Testis (tissue), 3 donors: Measurements from ENCODE around the gene DDT. TPM values are rescaled to one million over a fixed set of nuclear protein-coding genes. Genes with fewer than 3 reads are reported as not detected.
"Not testable (repeated sequence)": the region's sequence is repeated elsewhere in the genome, so short reads cannot be mapped to it uniquely, and the experiment has no call there.

Experiments
- DNase-seq: peaks from one replicate; pipeline ENCODE4 v3.0.0-alpha.2; 2019
- H3K27ac ChIP-seq, 2 donors: fragments of 200-600 bp; sonication (generic); one replicate each; pipeline ENCODE4 v1.5.1; 2019
- H3K27me3 ChIP-seq: fragments of 200-600 bp; sonication (generic); one replicate; pipeline ENCODE4 v1.5.1; 2019
- H3K36me3 ChIP-seq: fragments of 200-600 bp; sonication (generic); one replicate; pipeline ENCODE4 v1.5.1; 2017; ENCODE audit warnings: low read depth; ENCODE audit errors: missing control alignments
- H3K4me1 ChIP-seq: fragments of 200-600 bp; sonication (generic); one replicate; pipeline ENCODE4 v1.5.1; 2019
- H3K4me3 ChIP-seq, 2 donors: fragments of 200-600 bp; sonication (generic); one replicate each; pipeline ENCODE4 v1.5.1; 2017 to 2019
- H3K9me3 ChIP-seq: fragments of 200-600 bp; sonication (generic); one replicate; pipeline ENCODE4 v1.5.1; 2017
- POLR2A ChIP-seq: fragments of 450-650 bp; IDR thresholded peaks from one replicate; pipeline ENCODE4 v1.6.1; 2017; ENCODE audit warnings: antibody characterized with exemption, mild to moderate bottlenecking, moderate library complexity
- WGBS, 2 donors: methylation state at CpG; one replicate each; pipeline ENCODE4 v1.1.5; 2018; 5-methylcytosine and 5-hydroxymethylcytosine counted together
- intact Hi-C: fragments of 100-400 bp; cut with DNase I; formaldehyde crosslinking; loops from one replicate; pipeline ENCODE4 v1.15.1; 2023; ENCODE audit warnings: low total_unique reads
- polyA plus RNA-seq: library from polyadenylated mRNA; stranded (reverse); fragments of 350-450 nt; fragmentation: Illumina TruSeq; extraction: RNeasy Lipid Tissue Mini Kit (QIAGEN cat#74804); gene quantifications from one replicate; pipeline ENCODE4 v1.2.3, GENCODE V29; 2014; ENCODE audit warnings: low read depth, low replicate concordance; ENCODE audit not compliant: insufficient read depth
- total RNA-seq, 2 donors: library from RNA; depleted of rRNA; stranded (reverse); fragments of >200 nt; gene quantifications; one replicate each; pipeline ENCODE4 v1.2.3, GENCODE V29; 2016
- TF ChIP-seq, protein P1 (sequence below), 3 experiments: fragments of 450-650 bp in 2 of 3; fragments of 200-600 bp in 1 of 3; sonication (generic) in 1 of 3; IDR thresholded peaks; one replicate each; pipeline ENCODE4 v1.5.1; 2016 to 2019; ENCODE audit warnings: antibody characterized with exemption in 3 of 3, mild to moderate bottlenecking in 2 of 3, moderate library complexity in 1 of 3

DDT gene
- total and polyA plus RNA-seq, 3 donors from 2014 or later, result 79.7 to 80.5 (median 80.0) TPM

DNA sequence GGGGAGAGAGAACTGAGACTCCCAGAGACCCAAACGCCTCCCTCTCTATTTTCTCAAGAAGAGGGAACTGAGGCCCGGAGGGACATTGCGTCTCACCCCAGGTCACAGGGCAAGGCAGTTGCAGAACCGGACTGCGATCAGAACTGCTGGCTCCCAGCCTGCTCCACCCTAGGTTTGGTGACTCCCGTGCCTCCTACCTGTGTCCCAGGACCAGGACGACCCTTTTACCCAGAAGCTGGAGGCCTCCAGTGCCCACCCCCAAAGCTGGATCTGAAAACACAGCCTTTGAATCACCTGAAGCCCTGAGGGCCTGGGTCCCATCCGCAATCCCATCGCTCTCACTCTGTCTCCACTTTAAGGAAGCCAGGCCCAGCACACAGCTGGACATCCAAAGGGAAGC is 29.6 kb upstream of the DDT start:
- intact Hi-C loops, result no loop called here
- H3K9me3 ChIP-seq, result no peaks in the 10 kb centered on the region
- TF ChIP-seq, protein P1, sequence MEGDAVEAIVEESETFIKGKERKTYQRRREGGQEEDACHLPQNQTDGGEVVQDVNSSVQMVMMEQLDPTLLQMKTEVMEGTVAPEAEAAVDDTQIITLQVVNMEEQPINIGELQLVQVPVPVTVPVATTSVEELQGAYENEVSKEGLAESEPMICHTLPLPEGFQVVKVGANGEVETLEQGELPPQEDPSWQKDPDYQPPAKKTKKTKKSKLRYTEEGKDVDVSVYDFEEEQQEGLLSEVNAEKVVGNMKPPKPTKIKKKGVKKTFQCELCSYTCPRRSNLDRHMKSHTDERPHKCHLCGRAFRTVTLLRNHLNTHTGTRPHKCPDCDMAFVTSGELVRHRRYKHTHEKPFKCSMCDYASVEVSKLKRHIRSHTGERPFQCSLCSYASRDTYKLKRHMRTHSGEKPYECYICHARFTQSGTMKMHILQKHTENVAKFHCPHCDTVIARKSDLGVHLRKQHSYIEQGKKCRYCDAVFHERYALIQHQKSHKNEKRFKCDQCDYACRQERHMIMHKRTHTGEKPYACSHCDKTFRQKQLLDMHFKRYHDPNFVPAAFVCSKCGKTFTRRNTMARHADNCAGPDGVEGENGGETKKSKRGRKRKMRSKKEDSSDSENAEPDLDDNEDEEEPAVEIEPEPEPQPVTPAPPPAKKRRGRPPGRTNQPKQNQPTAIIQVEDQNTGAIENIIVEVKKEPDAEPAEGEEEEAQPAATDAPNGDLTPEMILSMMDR (IDR thresholded peaks at IDR 0.05), result no peak
- TF ChIP-seq POLR2A, result no peak
- no peak overlapping the region for H3K4me3 ChIP-seq
- H3K27ac ChIP-seq, result no peak overlapping the region
- DNase-seq, result no peak
- WGBS, 2 donors, result 76 to 80% methylated on average over 7 to 9 of the region's 9 CpGs
- H3K4me1 ChIP-seq, result peaks cover 4% of the 10 kb centered on the region
- no peaks in the 10 kb centered on the region for H3K36me3 ChIP-seq
- no peaks in the 10 kb centered on the region for H3K27me3 ChIP-seq

DNA sequence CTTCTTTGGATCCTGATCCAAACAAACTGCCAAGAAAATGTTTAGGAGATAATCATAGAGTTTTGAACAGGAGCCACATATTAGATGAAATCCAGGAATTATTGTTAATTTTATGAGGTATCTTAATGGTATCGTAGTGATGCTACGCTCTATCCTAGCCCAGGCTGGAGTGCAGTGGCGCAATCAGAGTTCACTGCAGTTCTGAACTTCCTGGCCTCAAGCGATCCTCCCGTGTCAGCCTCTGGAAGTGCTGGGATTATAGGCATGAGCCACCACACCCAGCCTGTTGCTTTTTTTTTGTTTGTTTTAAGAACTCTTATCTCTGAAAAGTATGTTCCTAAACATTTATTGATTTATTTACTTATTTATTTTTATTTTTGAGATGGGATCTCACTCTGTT is 28.6 kb upstream of the DDT start:
- DNase-seq, result no peak
- peaks cover 4% of the 10 kb centered on the region for H3K4me1 ChIP-seq
- no peaks in the 10 kb centered on the region for H3K27me3 ChIP-seq
- no peak overlapping the region for H3K4me3 ChIP-seq
- WGBS, 2 donors, result 88 to 92% methylated on average over 5 of the region's 5 CpGs
- H3K27ac ChIP-seq, result no peak overlapping the region
- intact Hi-C loops, result no loop called here
- H3K9me3 ChIP-seq, result no peaks in the 10 kb centered on the region
- H3K36me3 ChIP-seq, result no peaks in the 10 kb centered on the region
- TF ChIP-seq POLR2A, result no peak
- TF ChIP-seq, protein P1 (IDR thresholded peaks at IDR 0.05), result no peak

DNA sequence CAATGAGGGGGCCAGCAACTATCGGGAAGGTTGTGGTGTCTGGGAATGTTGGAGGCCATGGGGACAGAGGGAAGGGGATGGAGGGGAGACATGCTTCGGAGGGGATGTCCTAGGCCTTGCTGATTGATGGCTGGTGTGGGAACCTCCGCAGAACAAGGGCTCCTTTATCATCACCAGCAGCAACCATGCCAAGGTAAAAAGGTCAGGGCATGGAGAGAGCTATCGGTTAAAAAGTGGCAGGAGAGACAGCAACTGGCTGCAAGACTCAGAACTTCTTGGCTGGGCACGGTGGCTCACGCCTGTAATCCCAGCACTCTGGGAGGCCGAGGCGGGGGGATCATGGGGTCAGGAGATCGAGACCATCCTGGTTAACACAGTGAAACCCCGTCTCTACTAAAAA is 28.0 kb upstream of the DDT start:
- H3K4me3 ChIP-seq, result no peak overlapping the region
- intact Hi-C loops, result no loop called here
- 81% methylated on average over 10 of the region's 10 CpGs for WGBS, 2 donors
- no peaks in the 10 kb centered on the region for H3K36me3 ChIP-seq
- DNase-seq, result no peak
- peaks cover 4% of the 10 kb centered on the region for H3K4me1 ChIP-seq
- no peaks in the 10 kb centered on the region for H3K9me3 ChIP-seq
- no peaks in the 10 kb centered on the region for H3K27me3 ChIP-seq
- H3K27ac ChIP-seq, result no peak overlapping the region
- TF ChIP-seq, protein P1 (IDR thresholded peaks at IDR 0.05), result no peak
- TF ChIP-seq POLR2A, result no peak

DNA sequence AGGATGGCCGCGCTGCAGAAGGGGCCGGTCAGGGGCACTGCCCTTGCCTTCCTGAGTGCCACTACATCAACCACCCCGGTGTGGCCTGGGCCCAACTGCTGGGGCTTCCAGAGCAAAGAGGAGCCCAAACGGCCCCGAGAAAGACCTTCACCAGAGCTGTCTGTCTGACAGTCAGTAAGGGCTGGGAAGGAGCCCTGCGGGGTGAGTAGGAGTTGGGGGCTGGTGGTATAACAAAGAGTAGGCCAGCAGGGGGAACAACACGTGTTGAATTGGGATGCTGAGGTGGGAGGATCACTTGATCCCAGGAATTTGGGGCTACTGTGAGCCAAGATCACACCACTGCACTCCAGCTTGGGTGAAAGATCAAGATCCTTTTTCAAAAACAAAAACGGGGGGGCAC is 27.1 kb upstream of the DDT start:
- H3K27me3 ChIP-seq, result no peaks in the 10 kb centered on the region
- WGBS, 2 donors, result 78 to 82% methylated on average over 8 to 9 of the region's 9 CpGs
- H3K36me3 ChIP-seq, result no peaks in the 10 kb centered on the region
- H3K9me3 ChIP-seq, result no peaks in the 10 kb centered on the region
- peaks cover 4% of the 10 kb centered on the region for H3K4me1 ChIP-seq
- no peak for TF ChIP-seq POLR2A
- TF ChIP-seq, protein P1 (IDR thresholded peaks at IDR 0.05), result no peak
- H3K4me3 ChIP-seq, result no peak overlapping the region
- H3K27ac ChIP-seq, result no peak overlapping the region
- intact Hi-C loops, result no loop called here
- no peak for DNase-seq

DNA sequence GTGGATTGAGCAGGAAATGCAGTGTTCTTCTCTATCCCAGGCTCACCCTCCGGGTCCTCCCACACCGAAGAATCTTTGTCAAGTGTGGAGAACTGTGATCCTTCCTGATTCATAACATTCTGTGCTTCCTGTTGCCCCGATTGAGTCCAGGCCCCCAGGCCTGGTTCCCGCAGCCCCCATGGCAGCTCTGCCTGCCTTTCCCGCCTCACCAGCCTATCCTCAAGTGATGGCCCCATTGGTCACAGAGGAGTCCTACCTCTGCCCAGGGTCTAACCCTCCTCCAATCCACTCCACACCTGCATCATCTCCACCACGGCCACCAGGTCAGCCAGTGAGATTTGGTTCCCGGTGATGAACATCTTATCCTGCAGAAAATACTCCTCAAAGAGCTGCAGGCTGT is 25.5 kb upstream of the DDT start:
- H3K4me3 ChIP-seq, H3K36me3 ChIP-seq, H3K27me3 ChIP-seq, intact Hi-C loops, DNase-seq, H3K27ac ChIP-seq, H3K9me3 ChIP-seq, H3K4me1 ChIP-seq: not testable (repeated sequence)
- 75 to 79% methylated on average over 7 of the region's 7 CpGs for WGBS, 2 donors
